Stimulated activated CD4-positive, alpha-beta T cell treated with anti-CD3 and anti-CD28 coated beads, Interleukin-12 subunit alpha, Interleukin-12 subunit beta, amount 100 ng/mL, for 48 hours (primary cell): Measurements from ENCODE around the gene SLC25A13.

ENCODE experiments used
- DNase-seq, 3 donors: peaks; one replicate each; pipeline ENCODE4 v3.0.0-alpha.2; 2020; ENCODE audit warnings: low read depth in 2 of 3, low spot score in 1 of 3

Gene SLC25A13

GRCh38 chr7:96244244-96244991, 77.5 kb downstream of the SLC25A13 start:
- DNase-seq = no peak

GRCh38 chr7:96243241-96243640, 78.7 kb downstream of the SLC25A13 start:
- DNase-seq = no peak

GRCh38 chr7:96241855-96242254, 80.0 kb downstream of the SLC25A13 start:
- no peak for DNase-seq

GRCh38 chr7:96238976-96239766, 82.7 kb downstream of the SLC25A13 start:
- DNase-seq = no peak

- DNase-seq = no peak
These were observed 83.4 kb downstream of the SLC25A13 start for GRCh38 chr7:96238474-96238873.

- no peak for DNase-seq
These were observed 84.9 kb downstream of the SLC25A13 start for GRCh38 chr7:96237040-96237439.

GRCh38 chr7:96236198-96237039, 85.5 kb downstream of the SLC25A13 start:
- no peak for DNase-seq

GRCh38 chr7:96235281-96235680, 86.6 kb downstream of the SLC25A13 start:
- DNase-seq = no peak

- DNase-seq = no peak
These were observed 88.3 kb downstream of the SLC25A13 start for GRCh38 chr7:96233528-96234154.

- DNase-seq = no peak
These were observed 88.8 kb downstream of the SLC25A13 start for GRCh38 chr7:96233084-96233483.

GRCh38 chr7:96228760-96229159, 93.1 kb downstream of the SLC25A13 start:
- DNase-seq = no peak

GRCh38 chr7:96225251-96225650, 96.6 kb downstream of the SLC25A13 start:
- DNase-seq = no peak

GRCh38 chr7:96224685-96225084, 97.2 kb downstream of the SLC25A13 start:
- DNase-seq = no peak

GRCh38 chr7:96224073-96224472, 97.8 kb downstream of the SLC25A13 start:
- DNase-seq = no peak

GRCh38 chr7:96221888-96222287, 100.0 kb downstream of the SLC25A13 start:
- DNase-seq = no peak

GRCh38 chr7:96219378-96220130, 102.3 kb downstream of the SLC25A13 start:
- DNase-seq = no peak

- no peak for DNase-seq
These were observed 103.1 kb downstream of the SLC25A13 start for GRCh38 chr7:96218664-96219243.

GRCh38 chr7:96217147-96217546, 104.8 kb downstream of the SLC25A13 start:
- no peak for DNase-seq

- no peak for DNase-seq
These were observed 105.5 kb downstream of the SLC25A13 start for GRCh38 chr7:96216373-96216772.

GRCh38 chr7:96212474-96212873, 109.4 kb downstream of the SLC25A13 start:
- DNase-seq = no peak
